ENCODE results near the gene COL20A1.

Gene COL20A1

DNA sequence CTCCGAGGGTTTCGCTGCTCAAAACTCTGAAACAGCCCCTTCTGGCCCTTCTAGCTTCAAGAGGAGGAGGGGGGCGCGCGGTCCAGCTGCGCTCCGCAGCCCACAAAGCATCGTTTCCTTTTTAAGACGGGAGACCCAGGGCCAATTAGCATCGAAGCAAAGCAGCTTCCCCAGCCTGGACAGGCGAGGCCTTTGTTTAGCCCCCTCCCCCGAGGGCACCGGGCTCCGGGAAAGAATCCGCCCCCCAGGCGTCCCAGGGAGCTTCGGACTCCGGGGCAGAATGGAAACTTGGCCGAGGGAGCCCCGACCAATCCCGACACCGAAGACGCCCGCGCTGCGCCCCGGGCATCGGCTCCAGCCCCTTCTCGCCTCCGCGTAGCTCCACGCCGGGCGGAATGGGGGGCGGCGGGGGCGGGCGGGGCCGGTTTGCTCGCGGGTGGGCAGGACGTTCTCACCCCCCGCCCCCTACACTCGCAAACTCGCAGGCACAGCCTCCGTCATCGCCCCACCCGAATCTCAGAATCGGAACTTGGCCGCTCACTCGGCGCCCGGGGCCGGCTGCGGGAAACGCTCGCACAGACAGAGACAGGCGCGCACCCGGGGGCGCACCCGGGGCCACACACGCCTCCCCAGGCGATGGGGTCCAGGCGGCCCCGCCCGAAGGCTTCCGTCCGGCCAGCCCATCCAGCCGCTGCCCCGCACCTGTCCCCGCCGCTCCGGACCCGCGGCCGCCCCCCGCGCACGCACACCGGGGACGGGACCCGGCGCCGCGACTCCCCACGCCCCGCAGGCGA, 39.4 kb upstream of the COL20A1 start:
- Histone ChIP-seq H3K4me3 (ENCODE audit: low read length in 2 of 2) (no peak overlapping the region), H3K27me3 (ENCODE audit: control insufficient read depth in 2 of 2, insufficient read depth in 2 of 2, low read length in 2 of 2) (peaks cover 18 to 21% of the 10 kb centered on the region in 2 donors)

DNA sequence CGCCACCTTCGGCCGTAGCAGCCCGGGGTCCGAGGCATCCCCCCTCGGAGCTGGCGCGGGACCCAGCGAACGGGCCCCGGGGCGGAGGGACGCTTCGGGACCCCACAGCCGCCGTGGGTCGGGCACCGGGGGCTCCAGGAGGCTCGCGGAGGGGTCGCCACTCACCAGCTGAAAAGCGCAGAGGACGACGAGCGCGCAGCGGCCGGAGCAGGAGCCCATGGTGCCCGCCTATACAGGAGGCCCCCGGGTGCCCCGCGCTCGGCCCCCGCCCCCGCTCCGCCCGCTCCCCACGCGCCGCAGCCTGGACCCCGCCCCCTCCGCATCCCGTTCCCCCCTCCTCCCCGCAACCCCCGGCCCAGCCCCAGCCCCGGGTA, 38.8 kb upstream of the COL20A1 start, which contains the start of gene NKAIN4:
Gene NKAIN4 (minus strand): TSS at position 232 of the 374 bp plus-strand sequence. CDS start 13 bp downstream, at position 219.
- Histone ChIP-seq H3K4me3 (ENCODE audit: low read length in 2 of 2) (no peak within 1 kb of the TSS), H3K9me3 (ENCODE audit: control insufficient read depth in 2 of 2, low read length in 2 of 2) (no peaks in the 10 kb centered on the region), H3K4me1 (ENCODE audit: control insufficient read depth in 2 of 2, insufficient read depth in 2 of 2, low read length in 2 of 2) (no peaks in the 10 kb centered on the region), H3K36me3 (ENCODE audit: control insufficient read depth in 2 of 2, insufficient read depth in 2 of 2, low read length in 2 of 2) (no peaks in the 10 kb centered on the region), H3K27ac (ENCODE audit: low read depth in 2 of 2, low read length in 2 of 2) (no peak within 1 kb of the TSS), H3K9ac (ENCODE audit: low read depth in 1 of 2, low read length in 2 of 2) (no peak within 1 kb of the TSS), H3K27me3 (ENCODE audit: control insufficient read depth in 2 of 2, insufficient read depth in 2 of 2, low read length in 2 of 2) (peaks cover 18 to 21% of the 10 kb centered on the region in 2 donors)

More for the DNA sequence above, 39.4 kb upstream of the COL20A1 start:
- Histone ChIP-seq H3K4me1 (ENCODE audit: control insufficient read depth in 2 of 2, insufficient read depth in 2 of 2, low read length in 2 of 2) (no peaks in the 10 kb centered on the region), H3K36me3 (ENCODE audit: control insufficient read depth in 2 of 2, insufficient read depth in 2 of 2, low read length in 2 of 2) (no peaks in the 10 kb centered on the region), H3K9me3 (ENCODE audit: control insufficient read depth in 2 of 2, low read length in 2 of 2) (no peaks in the 10 kb centered on the region), H3K9ac (ENCODE audit: low read depth in 1 of 2, low read length in 2 of 2) (no peak overlapping the region), H3K27ac (ENCODE audit: low read depth in 2 of 2, low read length in 2 of 2) (no peak overlapping the region)

DNA sequence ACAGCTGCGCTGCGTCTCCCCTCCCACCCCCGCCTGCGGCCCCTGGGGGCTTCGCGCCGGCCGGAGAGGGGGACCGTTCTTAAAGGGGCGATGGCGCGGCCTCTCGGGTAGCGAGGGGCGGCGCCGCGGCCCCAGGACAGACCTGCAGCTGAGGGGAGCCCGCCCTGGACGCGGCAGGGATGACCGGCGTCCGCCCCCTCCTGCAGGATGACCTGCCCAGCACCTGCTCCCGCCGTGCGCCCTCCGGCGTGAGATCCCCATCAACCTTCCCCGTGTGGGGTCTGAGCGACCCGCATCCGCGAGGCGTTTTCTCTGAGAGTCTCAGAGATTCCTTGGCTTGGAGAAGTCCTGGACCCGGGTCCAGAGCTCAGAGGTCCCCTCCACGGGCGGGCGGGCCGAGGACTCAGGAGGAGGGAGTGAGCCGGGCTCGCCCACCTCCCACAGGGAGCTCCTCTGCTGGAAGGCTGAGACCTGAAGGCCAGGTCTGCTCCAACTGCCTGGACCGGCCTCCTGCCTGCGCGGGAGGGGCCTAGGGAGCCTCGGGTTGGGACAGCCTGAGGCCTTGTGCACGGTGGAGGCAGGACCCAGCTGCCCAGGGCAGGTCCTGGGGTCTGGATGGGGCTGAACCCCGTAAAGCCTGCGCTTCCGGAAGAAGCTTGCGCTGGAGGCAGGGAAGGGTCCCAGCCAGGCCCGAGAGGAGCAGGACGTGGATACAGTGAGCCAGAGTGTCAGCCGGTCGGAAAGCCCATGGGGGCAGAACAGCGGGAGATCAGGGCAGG, 38.2 kb upstream of the COL20A1 start:
- peaks cover 18 to 21% of the 10 kb centered on the region in 2 donors for H3K27me3 ChIP-seq (ENCODE audit: control insufficient read depth in 2 of 2, insufficient read depth in 2 of 2, low read length in 2 of 2)
- H3K9me3 ChIP-seq (ENCODE audit: control insufficient read depth in 2 of 2, low read length in 2 of 2), result no peaks in the 10 kb centered on the region
- no peaks in the 10 kb centered on the region for H3K36me3 ChIP-seq (ENCODE audit: control insufficient read depth in 2 of 2, insufficient read depth in 2 of 2, low read length in 2 of 2)
- H3K9ac ChIP-seq (ENCODE audit: low read depth in 1 of 2, low read length in 2 of 2), result no peak overlapping the region
- H3K27ac ChIP-seq (ENCODE audit: low read depth in 2 of 2, low read length in 2 of 2), result no peak overlapping the region
- H3K4me1 ChIP-seq (ENCODE audit: control insufficient read depth in 2 of 2, insufficient read depth in 2 of 2, low read length in 2 of 2), result no peaks in the 10 kb centered on the region
- H3K4me3 ChIP-seq (ENCODE audit: low read length in 2 of 2), result no peak overlapping the region

GRCh38 chr20:63255931-63256704, 36.9 kb upstream of the COL20A1 start:
- Histone ChIP-seq H3K27me3 (ENCODE audit: control insufficient read depth in 2 of 2, insufficient read depth in 2 of 2, low read length in 2 of 2) (peaks cover 18 to 21% of the 10 kb centered on the region in 2 donors), H3K4me1 (ENCODE audit: control insufficient read depth in 2 of 2, insufficient read depth in 2 of 2, low read length in 2 of 2) (no peaks in the 10 kb centered on the region), H3K36me3 (ENCODE audit: control insufficient read depth in 2 of 2, insufficient read depth in 2 of 2, low read length in 2 of 2) (no peaks in the 10 kb centered on the region), H3K9ac (ENCODE audit: low read depth in 1 of 2, low read length in 2 of 2) (no peak overlapping the region), H3K27ac (ENCODE audit: low read depth in 2 of 2, low read length in 2 of 2) (no peak overlapping the region), H3K9me3 (ENCODE audit: control insufficient read depth in 2 of 2, low read length in 2 of 2) (no peaks in the 10 kb centered on the region), H3K4me3 (ENCODE audit: low read length in 2 of 2) (no peak overlapping the region)

DNA sequence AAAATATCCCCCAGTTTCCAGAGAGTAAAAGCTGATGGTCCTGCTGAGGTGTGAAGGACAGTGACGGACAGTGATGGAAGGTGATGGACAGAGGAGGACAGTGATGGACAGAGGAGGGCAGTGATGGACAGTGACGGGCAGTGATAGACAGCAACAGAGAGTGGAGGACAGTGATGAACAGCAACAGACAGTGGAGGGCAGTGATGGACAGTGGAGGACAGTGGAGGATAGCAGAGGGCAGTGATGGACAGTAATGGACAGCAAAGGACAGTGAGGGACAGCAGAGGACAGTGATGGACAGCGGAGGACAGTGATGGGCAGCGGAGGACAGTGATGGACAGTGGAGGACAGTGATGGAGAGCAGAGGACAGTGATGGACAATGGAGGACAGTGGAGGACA, 36.0 kb upstream of the COL20A1 start:
- no peaks in the 10 kb centered on the region for H3K36me3 ChIP-seq (ENCODE audit: control insufficient read depth in 2 of 2, insufficient read depth in 2 of 2, low read length in 2 of 2)
- no peaks in the 10 kb centered on the region for H3K9me3 ChIP-seq (ENCODE audit: control insufficient read depth in 2 of 2, low read length in 2 of 2)
- H3K27ac ChIP-seq (ENCODE audit: low read depth in 2 of 2, low read length in 2 of 2), result no peak overlapping the region
- peaks cover 18 to 21% of the 10 kb centered on the region in 2 donors for H3K27me3 ChIP-seq (ENCODE audit: control insufficient read depth in 2 of 2, insufficient read depth in 2 of 2, low read length in 2 of 2)
- H3K9ac ChIP-seq (ENCODE audit: low read depth in 1 of 2, low read length in 2 of 2), result no peak overlapping the region
- H3K4me3 ChIP-seq (ENCODE audit: low read length in 2 of 2), result no peak overlapping the region
- no peaks in the 10 kb centered on the region for H3K4me1 ChIP-seq (ENCODE audit: control insufficient read depth in 2 of 2, insufficient read depth in 2 of 2, low read length in 2 of 2)

GRCh38 chr20:63257629-63258028, 35.4 kb upstream of the COL20A1 start:
- Histone ChIP-seq H3K27me3 (ENCODE audit: control insufficient read depth in 2 of 2, insufficient read depth in 2 of 2, low read length in 2 of 2) (peaks cover 18 to 19% of the 10 kb centered on the region in 2 donors), H3K9ac (ENCODE audit: low read depth in 1 of 2, low read length in 2 of 2) (no peak overlapping the region), H3K27ac (ENCODE audit: low read depth in 2 of 2, low read length in 2 of 2) (no peak overlapping the region), H3K36me3 (ENCODE audit: control insufficient read depth in 2 of 2, insufficient read depth in 2 of 2, low read length in 2 of 2) (no peaks in the 10 kb centered on the region), H3K4me1 (ENCODE audit: control insufficient read depth in 2 of 2, insufficient read depth in 2 of 2, low read length in 2 of 2) (no peaks in the 10 kb centered on the region), H3K9me3 (ENCODE audit: control insufficient read depth in 2 of 2, low read length in 2 of 2) (no peaks in the 10 kb centered on the region), H3K4me3 (ENCODE audit: low read length in 2 of 2) (no peak overlapping the region)

DNA sequence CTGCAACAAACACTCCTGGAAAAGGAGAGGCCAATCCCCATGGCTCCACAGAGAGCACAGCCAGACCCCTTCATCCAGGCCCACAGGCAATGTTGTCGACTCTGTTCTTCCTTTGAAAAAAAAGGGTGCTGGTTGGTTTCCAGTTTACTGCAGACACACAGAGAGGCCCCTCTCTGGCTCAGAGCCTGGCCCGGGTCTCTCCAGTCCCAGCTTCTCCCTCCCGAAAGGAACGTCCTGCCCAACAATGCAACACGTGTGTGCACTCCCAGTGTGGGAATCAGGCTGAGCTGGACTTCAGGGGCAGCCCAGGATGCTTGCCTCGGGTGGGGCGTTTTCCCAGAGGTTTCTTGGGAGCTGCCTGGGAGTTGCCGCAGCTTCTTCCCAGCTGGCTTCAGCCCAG, 34.2 kb upstream of the COL20A1 start:
- H3K27me3 ChIP-seq (ENCODE audit: control insufficient read depth in 2 of 2, insufficient read depth in 2 of 2, low read length in 2 of 2), result peaks cover 14 to 18% of the 10 kb centered on the region in 2 donors
- H3K9ac ChIP-seq (ENCODE audit: low read depth in 1 of 2, low read length in 2 of 2), result no peak overlapping the region
- H3K4me1 ChIP-seq (ENCODE audit: control insufficient read depth in 2 of 2, insufficient read depth in 2 of 2, low read length in 2 of 2), result no peaks in the 10 kb centered on the region
- H3K4me3 ChIP-seq (ENCODE audit: low read length in 2 of 2), result no peak overlapping the region
- no peaks in the 10 kb centered on the region for H3K36me3 ChIP-seq (ENCODE audit: control insufficient read depth in 2 of 2, insufficient read depth in 2 of 2, low read length in 2 of 2)
- H3K9me3 ChIP-seq (ENCODE audit: control insufficient read depth in 2 of 2, low read length in 2 of 2), result no peaks in the 10 kb centered on the region
- H3K27ac ChIP-seq (ENCODE audit: low read depth in 2 of 2, low read length in 2 of 2), result no peak overlapping the region

DNA sequence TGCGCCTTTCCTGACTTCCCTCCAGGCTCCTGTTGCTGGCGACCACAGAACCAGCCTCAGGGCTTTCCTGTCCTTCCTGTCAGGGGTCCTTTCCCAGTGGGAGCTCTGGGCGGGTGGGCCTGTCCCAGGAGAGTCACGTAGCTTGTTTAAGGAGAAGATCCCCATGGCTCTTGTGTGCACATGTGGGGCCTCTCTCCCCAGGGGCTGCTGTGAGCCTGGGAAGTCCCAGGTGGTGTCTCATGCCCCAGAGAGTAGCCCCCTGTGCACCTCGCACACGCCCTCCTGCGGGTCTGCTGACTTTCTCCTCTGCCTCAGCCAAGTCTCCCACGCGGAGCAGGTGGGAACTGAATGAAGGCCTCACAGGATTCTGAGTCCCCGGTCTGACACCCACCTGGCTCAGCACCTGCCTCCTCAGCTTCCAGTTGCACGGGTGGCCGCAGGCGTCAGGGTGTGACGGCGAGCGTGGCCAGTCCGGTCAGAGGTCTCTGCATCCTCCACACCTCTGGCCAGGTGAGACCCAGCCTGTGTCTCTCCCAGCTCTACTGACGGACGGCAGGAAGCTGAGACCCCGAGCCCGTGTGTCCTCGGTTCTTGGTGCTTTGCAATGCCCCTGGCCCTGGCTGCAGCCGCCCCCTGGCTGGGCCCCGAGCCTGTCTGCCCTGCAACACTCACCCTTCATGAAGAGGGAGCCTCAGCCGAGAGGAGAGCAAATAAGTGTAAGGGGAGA, 33.1 kb upstream of the COL20A1 start:
- Histone ChIP-seq H3K9me3 (ENCODE audit: control insufficient read depth in 2 of 2, low read length in 2 of 2) (no peaks in the 10 kb centered on the region), H3K36me3 (ENCODE audit: control insufficient read depth in 2 of 2, insufficient read depth in 2 of 2, low read length in 2 of 2) (no peaks in the 10 kb centered on the region), H3K27ac (ENCODE audit: low read depth in 2 of 2, low read length in 2 of 2) (no peak overlapping the region), H3K9ac (ENCODE audit: low read depth in 1 of 2, low read length in 2 of 2) (no peak overlapping the region), H3K4me1 (ENCODE audit: control insufficient read depth in 2 of 2, insufficient read depth in 2 of 2, low read length in 2 of 2) (no peaks in the 10 kb centered on the region), H3K4me3 (ENCODE audit: low read length in 2 of 2) (no peak overlapping the region), H3K27me3 (ENCODE audit: control insufficient read depth in 2 of 2, insufficient read depth in 2 of 2, low read length in 2 of 2) (peaks cover 11 to 18% of the 10 kb centered on the region in 2 donors)

DNA sequence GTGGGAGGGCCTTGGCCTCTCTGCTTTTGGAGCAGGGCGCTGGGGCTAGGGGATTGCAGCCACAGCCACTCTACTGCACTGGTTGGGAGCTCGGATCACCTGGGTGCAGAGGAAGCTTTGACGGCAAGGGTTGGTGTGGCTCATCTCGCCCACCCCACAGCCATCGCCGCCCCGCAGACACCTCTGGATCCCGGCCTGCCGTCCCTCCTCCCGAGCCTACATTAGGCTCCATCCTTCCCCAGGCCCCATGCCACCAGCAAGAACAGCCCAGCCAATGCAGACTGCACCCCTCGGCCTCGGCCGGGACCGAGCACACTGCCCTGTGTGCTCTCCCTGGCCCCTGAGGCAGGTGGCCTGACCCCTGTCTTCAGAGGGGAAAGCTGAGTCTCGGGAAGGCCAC, 32.5 kb upstream of the COL20A1 start:
- Histone ChIP-seq H3K9ac (ENCODE audit: low read depth in 1 of 2, low read length in 2 of 2) (no peak overlapping the region), H3K27me3 (ENCODE audit: control insufficient read depth in 2 of 2, insufficient read depth in 2 of 2, low read length in 2 of 2) (peaks cover 5 to 11% of the 10 kb centered on the region in 2 donors), H3K27ac (ENCODE audit: low read depth in 2 of 2, low read length in 2 of 2) (no peak overlapping the region), H3K9me3 (ENCODE audit: control insufficient read depth in 2 of 2, low read length in 2 of 2) (no peaks in the 10 kb centered on the region), H3K4me3 (ENCODE audit: low read length in 2 of 2) (no peak overlapping the region), H3K36me3 (ENCODE audit: control insufficient read depth in 2 of 2, insufficient read depth in 2 of 2, low read length in 2 of 2) (no peaks in the 10 kb centered on the region), H3K4me1 (ENCODE audit: control insufficient read depth in 2 of 2, insufficient read depth in 2 of 2, low read length in 2 of 2) (no peaks in the 10 kb centered on the region)
